OCI-LY7 (cell line): ENCODE results near the gene ASB11.

Experiments
- EZH2phosphoT487 ChIP-seq: fragments of 200-600 bp; sonication (generic); IDR thresholded peaks from 2 replicates; pipeline ENCODE4 v1.6.1; 2018; ENCODE audit warnings: low read depth, borderline replicate concordance, mild to moderate bottlenecking, mixed run types, antibody characterized with exemption, low read length, moderate library complexity, mixed read lengths
- TF ChIP-seq, protein P1 (sequence below): fragments of 200-600 bp; sonication (generic); conservative IDR thresholded peaks from 2 replicates; pipeline ENCODE4 v1.5.1; 2014; ENCODE audit warnings: mild to moderate bottlenecking, antibody characterized with exemption, low read length, moderate library complexity, mixed read lengths

DNA sequence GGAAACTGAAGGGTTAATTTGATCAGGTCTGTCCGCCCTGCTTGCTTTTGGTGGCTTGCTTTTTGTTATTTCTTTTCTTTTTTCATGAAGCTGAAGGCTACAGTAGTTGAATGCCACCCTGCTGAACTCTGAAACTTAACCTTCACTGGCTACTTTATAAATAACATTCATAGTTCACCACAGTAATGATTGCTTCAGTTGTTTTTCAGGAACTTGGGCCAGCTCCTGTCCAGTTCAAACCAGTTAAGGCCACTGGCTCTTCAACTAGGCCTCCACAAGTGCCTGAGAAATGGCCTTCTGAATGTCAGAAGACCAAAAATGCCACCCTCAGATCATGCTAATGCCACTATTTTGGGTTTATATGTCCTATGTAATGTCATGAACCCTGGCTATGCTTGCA is 37.8 kb downstream of the ASB11 start:
- TF ChIP-seq, protein P1, sequence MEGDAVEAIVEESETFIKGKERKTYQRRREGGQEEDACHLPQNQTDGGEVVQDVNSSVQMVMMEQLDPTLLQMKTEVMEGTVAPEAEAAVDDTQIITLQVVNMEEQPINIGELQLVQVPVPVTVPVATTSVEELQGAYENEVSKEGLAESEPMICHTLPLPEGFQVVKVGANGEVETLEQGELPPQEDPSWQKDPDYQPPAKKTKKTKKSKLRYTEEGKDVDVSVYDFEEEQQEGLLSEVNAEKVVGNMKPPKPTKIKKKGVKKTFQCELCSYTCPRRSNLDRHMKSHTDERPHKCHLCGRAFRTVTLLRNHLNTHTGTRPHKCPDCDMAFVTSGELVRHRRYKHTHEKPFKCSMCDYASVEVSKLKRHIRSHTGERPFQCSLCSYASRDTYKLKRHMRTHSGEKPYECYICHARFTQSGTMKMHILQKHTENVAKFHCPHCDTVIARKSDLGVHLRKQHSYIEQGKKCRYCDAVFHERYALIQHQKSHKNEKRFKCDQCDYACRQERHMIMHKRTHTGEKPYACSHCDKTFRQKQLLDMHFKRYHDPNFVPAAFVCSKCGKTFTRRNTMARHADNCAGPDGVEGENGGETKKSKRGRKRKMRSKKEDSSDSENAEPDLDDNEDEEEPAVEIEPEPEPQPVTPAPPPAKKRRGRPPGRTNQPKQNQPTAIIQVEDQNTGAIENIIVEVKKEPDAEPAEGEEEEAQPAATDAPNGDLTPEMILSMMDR = no peak
- TF ChIP-seq EZH2phosphoT487 = no peak
